Limb (tissue), 2 donors: ENCODE results near the gene MAOA.
"Not testable (repeated sequence)": the region's sequence is repeated elsewhere in the genome, so short reads cannot be mapped to it uniquely, and the experiment has no call there.

ENCODE experiments used
- DNase-seq, 2 donors: peaks; one replicate each; pipeline ENCODE4 v3.0.0-alpha.2; 2016; ENCODE audit errors: extremely low spot score in 2 of 2

The MAOA gene

DNA sequence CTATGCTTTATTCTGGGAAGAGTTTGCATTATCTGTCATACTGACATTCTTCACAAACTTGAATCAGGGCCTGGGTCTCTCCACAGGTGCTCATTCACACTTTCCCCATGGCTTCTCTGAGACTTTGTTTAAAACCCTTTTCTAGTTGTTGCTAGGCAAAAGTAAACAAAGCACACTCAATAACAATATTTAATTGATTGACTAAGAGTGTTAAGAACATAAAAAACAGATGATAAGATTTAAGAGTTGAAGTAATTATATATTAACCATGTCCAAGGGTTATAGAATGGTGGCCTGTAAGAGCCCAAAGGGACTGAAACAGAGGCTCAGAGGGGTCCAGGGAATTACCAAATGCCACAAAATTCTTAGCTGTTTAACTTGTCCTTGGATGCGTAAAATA lies 7.1 kb downstream of the MAOA start:
- no peak for DNase-seq

- DNase-seq: no peak
Observed at GRCh38 chrX:43664258-43664657, 8.2 kb downstream of the MAOA start.

DNA sequence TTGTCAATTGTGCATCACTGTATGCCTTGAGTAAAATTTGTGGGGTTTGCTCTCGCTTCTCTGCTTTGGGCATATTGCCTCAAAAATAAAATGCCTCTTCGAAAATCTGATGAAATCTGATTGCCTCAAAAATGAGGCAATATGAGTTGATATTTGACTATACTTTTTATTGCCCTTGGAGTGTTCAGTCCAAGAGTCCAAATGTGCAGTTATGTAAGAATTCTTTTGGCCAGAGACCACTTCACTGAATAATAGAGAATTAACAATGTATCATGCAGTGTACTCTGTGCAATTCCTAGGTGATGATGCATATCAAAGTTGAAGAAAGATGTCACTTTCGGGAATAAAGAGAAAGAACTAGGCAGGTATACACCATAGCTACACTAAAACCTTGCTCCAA lies 8.6 kb downstream of the MAOA start:
- DNase-seq: no peak

GRCh38 chrX:43666311-43666912 lies 10.3 kb downstream of the MAOA start:
- DNase-seq: no peak

- not testable (repeated sequence) for DNase-seq
Observed at GRCh38 chrX:43675965-43676628, 20.0 kb downstream of the MAOA start.

DNA sequence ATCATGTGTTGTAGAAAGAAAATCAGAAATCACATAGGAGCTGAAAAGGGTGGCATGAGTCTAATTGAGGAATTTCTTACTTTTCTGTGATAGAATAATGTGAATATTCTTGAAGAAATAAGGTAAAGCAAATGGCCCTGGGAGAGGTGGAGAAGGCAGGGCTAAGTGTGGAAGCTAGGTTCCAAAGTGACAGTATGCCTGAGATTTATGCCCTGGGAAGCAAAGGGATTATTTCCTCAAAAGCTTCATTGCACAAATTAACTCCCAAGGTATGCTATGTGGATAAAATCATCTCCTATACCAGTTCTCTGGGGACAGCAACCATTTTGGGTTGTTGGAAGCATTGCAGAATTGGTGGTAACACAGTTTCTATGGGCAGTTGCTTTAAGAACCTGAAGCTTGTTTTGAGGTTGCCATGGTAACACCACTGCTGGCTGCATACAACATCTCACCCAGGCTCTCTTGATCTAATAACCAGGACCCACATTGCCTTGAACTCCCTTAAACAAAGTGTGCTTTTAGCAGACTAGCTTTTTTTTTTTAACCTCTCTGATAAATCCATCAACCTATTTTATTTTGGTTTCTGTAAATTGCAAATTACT lies 21.0 kb downstream of the MAOA start:
- peak; percentile 29 to 55 for DNase-seq

- no peak for DNase-seq
Observed at GRCh38 chrX:43677993-43678392, 21.9 kb downstream of the MAOA start.

GRCh38 chrX:43679058-43679457 lies 23.0 kb downstream of the MAOA start:
- no peak for DNase-seq

DNA sequence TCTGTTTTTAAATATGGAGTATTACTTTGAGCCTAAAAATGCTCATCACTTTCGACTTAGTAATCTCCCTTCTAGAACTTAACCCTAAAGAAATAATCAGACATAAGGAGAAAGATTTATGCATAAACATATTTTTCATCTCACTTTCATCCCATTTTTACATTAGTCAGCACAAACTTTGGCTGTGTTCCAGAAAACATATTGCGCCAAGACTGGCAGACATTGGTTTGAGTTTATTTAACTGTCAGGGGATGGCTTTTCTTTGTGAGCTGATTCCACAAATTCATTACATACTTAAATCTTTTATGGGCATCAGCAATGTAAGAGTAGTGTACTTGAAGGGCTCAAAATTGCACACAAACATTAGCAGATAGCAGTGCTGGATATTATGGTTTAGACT lies 23.7 kb downstream of the MAOA start:
- no peak for DNase-seq

DNA sequence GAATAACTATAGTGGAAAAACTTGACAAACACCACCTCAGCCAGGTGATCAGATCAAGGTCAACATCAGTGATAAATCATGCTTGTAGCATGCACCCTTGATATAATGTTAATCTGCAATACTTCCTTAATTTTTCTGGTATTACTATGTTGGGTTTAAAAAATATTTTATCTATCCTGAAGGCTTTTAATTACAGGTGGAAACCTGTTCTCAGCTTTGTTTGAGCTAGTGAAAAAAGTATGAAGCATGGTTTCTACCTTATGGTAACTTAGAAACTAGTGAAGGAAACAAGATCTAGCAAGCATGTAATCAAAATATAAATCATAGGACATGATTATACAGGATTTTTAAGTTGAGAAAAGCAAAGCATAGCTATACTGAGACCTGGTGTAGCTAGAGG lies 26.6 kb downstream of the MAOA start:
- DNase-seq: no peak

- no peak for DNase-seq
Observed at GRCh38 chrX:43685221-43685620, 29.1 kb downstream of the MAOA start.

DNA sequence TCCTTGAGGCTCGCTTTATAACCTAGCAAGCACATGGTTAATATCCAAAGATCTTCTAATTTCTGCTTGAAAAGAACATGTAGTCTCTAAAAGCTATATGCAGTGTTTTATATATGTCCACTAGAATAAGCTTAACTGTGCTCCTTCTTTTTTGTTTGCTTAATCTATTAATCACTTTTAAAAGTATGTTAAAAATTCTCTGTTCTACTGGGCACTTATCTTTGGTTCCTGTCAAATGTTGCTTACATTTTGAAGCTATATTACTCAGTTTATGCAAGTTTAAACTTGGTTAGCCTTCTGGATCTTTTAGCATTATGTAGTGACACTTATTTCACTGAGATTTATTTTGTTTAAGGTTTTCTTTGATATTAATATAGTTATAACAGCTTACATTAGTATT lies 32.5 kb downstream of the MAOA start:
- no peak for DNase-seq

DNA sequence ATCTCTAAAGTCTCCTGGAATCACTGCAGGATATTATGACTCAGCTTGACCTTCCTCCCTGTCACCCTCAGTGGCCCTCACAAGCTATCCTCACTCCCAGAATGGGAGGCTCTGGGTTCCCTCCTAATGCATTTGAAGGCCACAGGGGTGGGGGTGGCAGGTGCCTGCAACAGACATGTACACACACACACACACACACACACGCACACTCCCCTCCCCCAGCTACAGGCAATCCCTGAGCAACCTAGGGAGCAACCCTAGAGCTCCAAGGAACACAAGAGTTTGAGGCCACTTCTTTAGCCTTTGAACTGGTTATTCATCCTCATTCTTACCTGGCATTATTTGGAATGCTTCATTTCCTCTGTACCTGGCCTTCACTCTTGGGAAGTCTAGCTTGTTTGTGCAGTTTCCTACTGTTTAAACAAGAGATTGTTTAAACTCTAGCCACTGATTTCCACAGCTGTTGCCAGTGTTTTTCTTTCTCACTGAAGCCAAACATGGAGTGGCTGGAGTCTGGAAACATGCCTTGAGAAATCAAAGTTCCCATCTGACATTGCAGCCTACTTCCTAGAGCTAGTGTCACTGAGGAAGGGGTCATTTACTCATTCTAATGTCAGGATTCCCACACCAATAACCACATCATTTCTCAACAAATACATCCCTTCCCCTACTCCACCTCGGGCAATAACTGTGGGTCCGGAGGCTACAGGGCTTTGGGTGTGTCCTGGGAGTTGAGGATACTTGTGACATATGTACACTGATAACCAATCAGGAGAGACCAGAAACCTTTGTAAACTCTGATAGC lies 37.7 kb downstream of the MAOA start:
- no peak for DNase-seq

DNA sequence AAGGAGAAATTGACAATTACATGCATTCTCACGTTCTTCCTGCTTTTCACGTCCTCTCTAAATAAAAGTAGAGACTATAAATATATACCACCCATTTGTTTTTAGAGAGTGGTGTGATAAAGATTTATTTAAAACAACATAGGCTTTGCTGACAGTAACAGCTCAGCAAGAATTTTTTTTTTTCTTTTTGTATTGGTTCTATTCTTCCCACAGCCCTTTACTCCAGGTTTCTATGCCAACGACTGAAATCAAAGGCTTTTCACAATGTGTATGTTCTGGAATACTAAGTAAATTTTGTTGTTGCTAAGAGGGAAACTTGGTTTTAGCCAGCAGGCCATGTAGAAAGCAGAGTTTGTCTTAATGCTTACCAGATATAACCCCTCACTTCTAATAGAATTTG lies 43.4 kb downstream of the MAOA start:
- DNase-seq: no peak

DNA sequence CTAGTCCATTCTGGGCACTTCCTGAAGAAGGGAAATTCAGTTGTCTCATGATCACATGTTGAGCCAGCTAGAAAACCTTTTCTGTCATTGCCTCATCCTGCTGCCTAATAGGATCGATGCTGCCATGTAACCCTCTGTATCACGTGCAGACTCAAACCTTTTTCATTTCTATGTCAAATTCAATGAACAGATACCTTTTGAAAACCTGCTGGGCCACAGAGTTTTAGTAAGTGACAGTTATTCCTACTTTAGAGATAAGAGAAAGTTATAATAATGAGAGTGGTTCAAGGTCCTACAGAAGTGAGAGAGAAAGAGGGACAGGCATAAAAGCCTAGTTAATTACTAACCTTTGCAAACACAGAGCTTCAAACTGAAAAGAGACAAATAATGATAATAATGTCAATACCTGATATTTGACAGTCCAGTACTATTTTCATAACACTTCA lies 46.0 kb downstream of the MAOA start:
- no peak for DNase-seq

DNA sequence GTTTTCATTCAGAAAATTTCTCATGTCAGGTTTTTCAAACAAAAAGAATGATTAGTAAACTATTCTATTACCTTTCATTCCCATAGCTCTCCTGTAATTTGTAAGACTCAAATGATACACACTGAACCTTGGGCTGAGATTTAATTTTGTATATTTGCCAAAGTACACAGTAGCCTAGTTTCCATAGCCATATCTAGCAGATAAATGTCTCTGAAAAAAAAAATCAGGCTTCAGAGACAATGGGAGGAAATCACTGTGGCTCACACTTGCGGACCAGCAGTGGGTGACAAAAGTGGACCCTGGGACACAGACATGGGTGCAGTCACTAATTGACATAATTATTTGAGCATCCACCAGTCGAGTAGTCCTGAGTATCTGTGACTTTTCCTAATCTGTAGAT lies 46.6 kb downstream of the MAOA start:
- DNase-seq: no peak

DNA sequence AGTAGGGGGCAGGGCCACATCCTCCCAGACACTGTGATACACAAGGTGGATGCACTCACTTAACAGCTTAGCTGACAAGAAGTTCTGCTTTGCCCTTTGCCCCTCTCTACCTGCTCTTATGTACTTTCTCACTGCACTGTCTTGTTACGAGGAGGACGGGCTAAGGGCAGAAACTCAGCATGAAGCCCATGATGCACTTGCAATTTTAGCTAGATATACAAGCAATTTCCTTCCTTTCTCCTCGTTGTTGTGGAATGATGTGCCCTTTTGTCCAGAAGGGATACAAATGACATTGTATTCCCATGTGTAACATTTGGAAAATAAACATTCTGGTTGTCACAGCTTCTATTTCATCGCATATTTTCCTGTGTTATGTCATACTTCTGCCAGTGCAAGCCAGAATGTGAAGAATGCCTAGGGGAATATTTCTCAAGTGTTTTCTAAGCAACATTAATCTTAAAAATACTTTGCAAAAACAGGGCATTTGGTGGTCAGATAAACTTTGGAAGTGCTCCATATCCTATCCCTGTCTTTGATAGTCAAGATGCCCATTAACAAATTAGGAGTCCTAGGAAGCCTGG lies 47.2 kb downstream of the MAOA start:
- no peak for DNase-seq

GRCh38 chrX:43706786-43707370 lies 50.8 kb downstream of the MAOA start:
- no peak for DNase-seq

GRCh38 chrX:43707812-43708548 lies 51.9 kb downstream of the MAOA start:
- no peak for DNase-seq

DNA sequence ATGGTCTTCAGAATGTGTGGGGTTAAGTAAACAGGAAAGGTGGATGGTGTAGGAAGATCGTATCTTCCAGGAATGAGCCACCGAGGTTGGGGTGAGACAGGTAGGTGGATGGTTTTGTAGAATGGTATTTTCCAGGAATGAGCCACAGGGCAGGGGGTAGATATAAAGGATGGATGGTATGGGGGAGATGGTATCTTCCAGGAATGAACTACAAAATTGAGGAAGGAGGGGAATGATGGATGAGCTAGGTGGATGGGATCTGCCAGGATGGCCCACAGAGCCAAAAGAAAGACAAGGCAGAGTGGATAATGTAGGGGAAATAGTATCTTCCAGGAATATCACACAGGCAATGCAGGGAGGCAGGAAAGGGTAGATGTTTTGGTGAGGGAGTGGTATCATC lies 60.0 kb downstream of the MAOA start:
- no peak for DNase-seq

- DNase-seq: no peak
Observed at GRCh38 chrX:43716696-43717095, 60.6 kb downstream of the MAOA start.
